Measurements from ENCODE around the gene UBL3. TPM values are rescaled to one million over a fixed set of nuclear protein-coding genes. Genes with fewer than 3 reads are reported as not detected.

Gene UBL3
- polyA plus RNA-seq, 1 donor (not counting 4 experiments of a cell fraction or from before 2014, with no cell fraction given): 10.5 TPM

GRCh38 chr13:29815336-29815735 is 35.1 kb downstream of the UBL3 start:
- no peak overlapping the region for H3K27ac ChIP-seq (ENCODE audit: control insufficient read depth, insufficient read depth, low read length)
- H3K79me2 ChIP-seq (ENCODE audit: control insufficient read depth, insufficient read depth, low read length): peaks cover 16% of the 10 kb centered on the region
- no peak overlapping the region for H3K4me2 ChIP-seq (ENCODE audit: control insufficient read depth, extremely low read depth, insufficient read depth, low read depth, low read length)
- H2AFZ ChIP-seq (ENCODE audit: control insufficient read depth, low read length): no peak overlapping the region
- DNase-seq (ENCODE audit: low read depth, low spot score): no peak
- no peaks in the 10 kb centered on the region for H3K9me1 ChIP-seq (ENCODE audit: control insufficient read depth, extremely low read depth, insufficient read depth, low read length)
- no peaks in the 10 kb centered on the region for H3K27me3 ChIP-seq (ENCODE audit: control insufficient read depth, extremely low read depth, insufficient read depth, low read length)
- H3K4me1 ChIP-seq (ENCODE audit: control insufficient read depth, extremely low read depth, insufficient read depth, low read length): peaks cover 7% of the 10 kb centered on the region
- H3K36me3 ChIP-seq (ENCODE audit: control insufficient read depth in 2 of 2, extremely low read depth in 1 of 2, insufficient read depth in 2 of 2, low read length in 2 of 2): no peaks in the 10 kb centered on the region
- no peak overlapping the region for H3K9ac ChIP-seq (ENCODE audit: control insufficient read depth, extremely low read depth, insufficient read depth, low read length)
- TF ChIP-seq EZH2 (IDR thresholded peaks at IDR 0.05; ENCODE audit: low read length): no peak
- no peak for TF ChIP-seq CTCF (optimal IDR thresholded peaks at IDR 0.05 in 1 of 3, IDR thresholded peaks at IDR 0.05 in 1 of 3, conservative IDR thresholded peaks at IDR 0.05 in 1 of 3; ENCODE audit: extremely low read depth in 1 of 3, insufficient read depth in 2 of 3, low read length in 3 of 3)
- no peaks in the 10 kb centered on the region for H3K9me3 ChIP-seq (ENCODE audit: control insufficient read depth, low read depth, low read length)
- H3K4me3 ChIP-seq (ENCODE audit: control insufficient read depth in 2 of 3, extremely low read depth in 1 of 3, insufficient read depth in 2 of 3, low read depth in 1 of 3, low read length in 3 of 3): no peak overlapping the region
- no peak for FAIRE-seq
- no peaks in the 10 kb centered on the region for H4K20me1 ChIP-seq (ENCODE audit: control insufficient read depth, extremely low read depth, insufficient read depth, low read length)
- dilution Hi-C loops (cut with MboI; ENCODE audit: extremely low pct_ligation_motif_present, low sequenced_read_pairs): no loop called here

- Histone ChIP-seq H4K20me1 (ENCODE audit: control insufficient read depth, extremely low read depth, insufficient read depth, low read length) (no peaks in the 10 kb centered on the region), H3K4me1 (ENCODE audit: control insufficient read depth, extremely low read depth, insufficient read depth, low read length) (no peaks in the 10 kb centered on the region), H2AFZ (ENCODE audit: control insufficient read depth, low read length) (no peak overlapping the region), H3K36me3 (ENCODE audit: control insufficient read depth in 2 of 2, extremely low read depth in 1 of 2, insufficient read depth in 2 of 2, low read length in 2 of 2) (no peaks in the 10 kb centered on the region), H3K79me2 (ENCODE audit: control insufficient read depth, insufficient read depth, low read length) (peaks cover 11% of the 10 kb centered on the region), H3K9ac (ENCODE audit: control insufficient read depth, extremely low read depth, insufficient read depth, low read length) (no peak overlapping the region), H3K4me2 (ENCODE audit: control insufficient read depth, extremely low read depth, insufficient read depth, low read depth, low read length) (no peak overlapping the region), H3K27ac (ENCODE audit: control insufficient read depth, insufficient read depth, low read length) (no peak overlapping the region), H3K27me3 (ENCODE audit: control insufficient read depth, extremely low read depth, insufficient read depth, low read length) (no peaks in the 10 kb centered on the region), H3K9me1 (ENCODE audit: control insufficient read depth, extremely low read depth, insufficient read depth, low read length) (no peaks in the 10 kb centered on the region), H3K9me3 (ENCODE audit: control insufficient read depth, low read depth, low read length) (no peaks in the 10 kb centered on the region), H3K4me3 (ENCODE audit: control insufficient read depth in 2 of 3, extremely low read depth in 1 of 3, insufficient read depth in 2 of 3, low read depth in 1 of 3, low read length in 3 of 3) (no peak overlapping the region)
- FAIRE-seq (no peak), DNase-seq (ENCODE audit: low read depth, low spot score) (no peak)
- TF ChIP-seq EZH2 (IDR thresholded peaks at IDR 0.05; ENCODE audit: low read length): no peak
- TF ChIP-seq CTCF (optimal IDR thresholded peaks at IDR 0.05 in 1 of 3, IDR thresholded peaks at IDR 0.05 in 1 of 3, conservative IDR thresholded peaks at IDR 0.05 in 1 of 3; ENCODE audit: extremely low read depth in 1 of 3, insufficient read depth in 2 of 3, low read length in 3 of 3): no peak
- dilution Hi-C loops (cut with MboI; ENCODE audit: extremely low pct_ligation_motif_present, low sequenced_read_pairs): no loop called here
These were observed 39.5 kb downstream of the UBL3 start for GRCh38 chr13:29810898-29811297.
